HCT116 (cell line): Measurements from ENCODE around the gene PRSS2. TPM values are rescaled to one million over a fixed set of nuclear protein-coding genes. Genes with fewer than 3 reads are reported as not detected.

Source experiments
- ATAC-seq: fragments of 200-7000 bp; cut with Tn5 transposase; 2 replicates; pipeline ENCODE4 v1.9.1; 2020; ENCODE audit warnings: mild to moderate bottlenecking, moderate library complexity
- Bru-seq: library from RNA; stranded (reverse); fragments of 400-500 nt; gene quantifications from one replicate; lab custom pipeline; 2021; lab: Mats Ljungman, UMichigan
- BruChase-seq, 2 experiments: library from RNA; stranded (reverse); fragments of 400-500 nt; gene quantifications; one replicate each; lab custom pipeline; 2021; lab: Mats Ljungman, UMichigan
- BruUV-seq: library from RNA; stranded (reverse); fragments of 400-500 nt; replicated peaks from 2 replicates; lab custom pipeline; 2021; lab: Mats Ljungman, UMichigan
- CTCF ChIA-PET: fragments of 300-600 bp; sonication (Branson Sonifier 250); formaldehyde crosslinking; loops from one replicate; lab custom pipeline; 2021; ENCODE audit warnings: antibody characterized with exemption; lab: Charles Lee
- POLR2A ChIA-PET: fragments of 300-600, 350-600 bp; sonication (Branson Sonifier 250); formaldehyde crosslinking; loops from one replicate; lab custom pipeline; 2021; ENCODE audit warnings: antibody characterized with exemption; lab: Charles Lee
- RAD21 ChIA-PET, 2 experiments: fragments of 300-600 bp; sonication (Branson Sonifier 250); formaldehyde crosslinking; loops; one replicate each; lab custom pipeline; 2023; ENCODE audit warnings: low total read pairs in 2 of 2; ENCODE audit not compliant: uncharacterized antibody in 2 of 2, unreplicated experiment in 2 of 2, low non-redundant PET in 1 of 2; lab: Charles Lee
- DNase-seq: peaks from one replicate; pipeline ENCODE4 v3.0.0-alpha.2; 2010; ENCODE audit warnings: low read depth, low spot score
- H2AFZ ChIP-seq: fragments of 200-600 bp; shearing (Covaris generic), sonication (generic); 2 replicates; pipeline ENCODE4 v1.6.1; 2017; ENCODE audit warnings: low read depth, mixed run types, mixed read lengths, antibody characterized with exemption, low read length; ENCODE audit not compliant: poor library complexity, severe bottlenecking
- H3K27ac ChIP-seq: 2 replicates; pipeline ENCODE4 v1.5.1; 2012; ENCODE audit warnings: low read depth, low read length
- H3K27me3 ChIP-seq: fragments of 200-600 bp; sonication (generic); 2 replicates; pipeline ENCODE4 v1.6.1; 2016; ENCODE audit warnings: mixed run types, low read length, mixed read lengths; ENCODE audit not compliant: insufficient read depth
- H3K36me3 ChIP-seq, 2 experiments: fragments of 200-500 bp in 1 of 2; fragments of 200-600 bp in 1 of 2; sonication (Bioruptor generic) in 1 of 2; sonication (generic) in 1 of 2; 2 replicates each; pipeline versions ENCODE4 v1.5.1 to v1.6.1; 2014 to 2016; ENCODE audit warnings: low read length in 2 of 2, inconsistent platforms in 1 of 2, mixed read lengths in 1 of 2, mixed run types in 1 of 2; ENCODE audit not compliant: insufficient read depth in 2 of 2, control insufficient read depth in 1 of 2
- H3K4me1 ChIP-seq, 2 experiments: fragments of 200-600 bp in 1 of 2; sonication (generic) in 1 of 2; 2 replicates each; pipeline versions ENCODE4 v1.5.1 to v1.6.1; 2012 to 2017; ENCODE audit warnings: low read length in 2 of 2, inconsistent platforms in 1 of 2, mild to moderate bottlenecking in 1 of 2, mixed read lengths in 1 of 2, mixed run types in 1 of 2, moderate library complexity in 1 of 2; ENCODE audit not compliant: insufficient read depth in 2 of 2, control insufficient read depth in 1 of 2
- H3K4me2 ChIP-seq: fragments of 200-600 bp; sonication (generic); 2 replicates; pipeline ENCODE4 v1.6.1; 2017; ENCODE audit warnings: mixed run types, low read length, mixed read lengths
- H3K4me3 ChIP-seq, 2 experiments: fragments of 200-600 bp in 1 of 2; sonication (generic) in 1 of 2; replicated peaks in 1 of 2; 2 replicates each; pipeline ENCODE4 v1.5.1; 2011 to 2016; ENCODE audit warnings: low read length in 2 of 2, control low read depth in 1 of 2, low read depth in 1 of 2, mild to moderate bottlenecking in 1 of 2, mixed read lengths in 1 of 2, mixed run types in 1 of 2
- H3K79me2 ChIP-seq: fragments of 200-600 bp; sonication (generic); 2 replicates; pipeline ENCODE4 v1.6.1; 2017; ENCODE audit warnings: mild to moderate bottlenecking, mixed run types, low read length, moderate library complexity, mixed read lengths; ENCODE audit not compliant: insufficient read depth
- H3K9ac ChIP-seq: fragments of 200-600 bp; sonication (generic); 2 replicates; pipeline ENCODE4 v1.6.1; 2016; ENCODE audit warnings: low read length, mixed read lengths
- H3K9me2 ChIP-seq: fragments of 200-600 bp; sonication (generic), shearing (Covaris generic); 2 replicates; pipeline ENCODE4 v1.6.1; 2017; ENCODE audit warnings: mixed run types, mild to moderate bottlenecking, moderate library complexity; ENCODE audit not compliant: insufficient read depth
- H3K9me3 ChIP-seq, 2 experiments: fragments of 200-500 bp in 1 of 2; fragments of 200-600 bp in 1 of 2; sonication (Bioruptor generic) in 1 of 2; sonication (generic) in 1 of 2; 2 replicates each; pipeline ENCODE4 v1.6.1; 2014 to 2017; ENCODE audit warnings: low read length in 2 of 2, mixed read lengths in 2 of 2, inconsistent platforms in 1 of 2, low read depth in 1 of 2, mild to moderate bottlenecking in 1 of 2, mixed run types in 1 of 2, moderate library complexity in 1 of 2; ENCODE audit not compliant: control insufficient read depth in 1 of 2, insufficient read depth in 1 of 2
- H4K20me1 ChIP-seq: fragments of 200-600 bp; sonication (generic), shearing (Covaris generic); 2 replicates; pipeline ENCODE4 v1.6.1; 2017; ENCODE audit warnings: mixed run types, mild to moderate bottlenecking, moderate library complexity; ENCODE audit not compliant: insufficient read depth
- ATF3 ChIP-seq: IDR thresholded peaks from 2 replicates; pipeline ENCODE4 v1.6.1; 2012
- CBX3 ChIP-seq: IDR thresholded peaks from 2 replicates; pipeline ENCODE4 v1.6.1; 2012; ENCODE audit warnings: low read depth
- CTCF ChIP-seq, 3 experiments: fragments of 200-600 bp in 1 of 3; sonication (generic) in 1 of 3; IDR thresholded peaks in 2 of 3; conservative IDR thresholded peaks in 1 of 3; 2 replicates each; pipeline ENCODE4 v1.5.1; 2012 to 2017; ENCODE audit warnings: low read depth in 2 of 3, low read length in 2 of 3, antibody characterized with exemption in 1 of 3, borderline replicate concordance in 1 of 3, control low read depth in 1 of 3, mild to moderate bottlenecking in 1 of 3, mixed read lengths in 1 of 3, mixed run types in 1 of 3, moderate library complexity in 1 of 3; ENCODE audit not compliant: insufficient read depth in 1 of 3
- EZH2phosphoT487 ChIP-seq: fragments of 200-600 bp; IDR thresholded peaks from 2 replicates; pipeline ENCODE4 v1.6.1; 2018; ENCODE audit warnings: antibody characterized with exemption, borderline replicate concordance
- POLR2A ChIP-seq: IDR thresholded peaks from 2 replicates; pipeline ENCODE4 v1.7.0; 2011; ENCODE audit warnings: borderline replicate concordance; ENCODE audit not compliant: insufficient read depth, insufficient read length; ENCODE audit errors: extremely low read depth
- POLR2AphosphoS5 ChIP-seq: IDR thresholded peaks from 2 replicates; pipeline ENCODE4 v1.6.1; 2011; ENCODE audit warnings: mild to moderate bottlenecking, low read depth, low read length, moderate library complexity
- SIN3A ChIP-seq: IDR thresholded peaks from 2 replicates; pipeline ENCODE4 v1.6.1; 2012; ENCODE audit warnings: low read depth
- TCF7L2 ChIP-seq: IDR thresholded peaks from 2 replicates; pipeline ENCODE4 v1.7.0; 2011; ENCODE audit warnings: borderline replicate concordance, inconsistent platforms; ENCODE audit not compliant: insufficient read depth, insufficient read length; ENCODE audit errors: extremely low read depth
- ZFX ChIP-seq: fragments of 450-650 bp; IDR thresholded peaks from 2 replicates; pipeline ENCODE4 v1.6.1; 2017
- intact Hi-C: fragments of 100-400 bp; cut with micrococcal nuclease; formaldehyde crosslinking; loops from 2 replicates; pipeline ENCODE4 v1.10.0; 2022
- long read RNA-seq: library from polyadenylated mRNA; unstranded; transcript quantifications from one replicate; pipeline ENCODE4 v2.0.0, GENCODE V29; 2021; ENCODE audit not compliant: unreplicated experiment
- polyA plus RNA-seq: library from polyadenylated mRNA; unstranded; fragments of >200 nt; gene quantifications from 2 replicates; pipeline ENCODE4 v1.2.1, GENCODE V29; 2012; ENCODE audit warnings: missing spikeins
- total RNA-seq: library from RNA; stranded (reverse); gene quantifications from one replicate; pipeline ENCODE4 v1.2.1, GENCODE V29; 2021; ENCODE audit not compliant: unreplicated experiment

PRSS2 gene
- total RNA-seq (36.8 TPM), Bru-seq, nascent RNA (not detected), BruChase-seq, experiment 1, labeled RNA remaining after a 6-hour chase (not detected), BruChase-seq, experiment 2, labeled RNA remaining after a 2-hour chase (not detected)
- polyA plus RNA-seq, result not detected in 2 replicates
- long read RNA-seq, result 0 reads

- ChIA-PET CTCF (interaction anchor here (1.8 kb wide), 1 partner anchor 12 kb away, joined by 7 read pairs; no protein-coding TSS in a partner anchor), POLR2A (no interaction called here), RAD21 (no interaction called here)
- Histone ChIP-seq H3K4me2 (no peak within 1 kb of the TSS), H3K36me3 (no peaks in the 10 kb centered on the region), H3K79me2 (no peaks in the 10 kb centered on the region), H3K27ac (no peak within 1 kb of the TSS), H4K20me1 (no peaks in the 10 kb centered on the region), H3K9me2 (no peaks in the 10 kb centered on the region), H3K27me3 (peaks cover 34% of the 10 kb centered on the region), H2AFZ (no peak within 1 kb of the TSS), H3K4me3 (no peak within 1 kb of the TSS), H3K9me3 (no peaks in the 10 kb centered on the region)
- ATAC-seq (no peak), DNase-seq (no peak)
- BruUV-seq, result no TSS peak
- TF ChIP-seq TCF7L2, result no peak
- no peak for TF ChIP-seq ATF3
- TF ChIP-seq ZFX, result no peak
- TF ChIP-seq POLR2A, result no peak
- no peak for TF ChIP-seq SIN3A
- TF ChIP-seq CTCF (IDR thresholded peaks at IDR 0.05 in 2 of 3, conservative IDR thresholded peaks at IDR 0.05 in 1 of 3; ENCODE audit: borderline replicate concordance in 1 of 3, insufficient read depth in 1 of 3, low read depth in 2 of 3, low read length in 2 of 3), result no peak
- no peak for TF ChIP-seq EZH2phosphoT487
- TF ChIP-seq CBX3, result no peak
- no peak for TF ChIP-seq POLR2AphosphoS5
- TF ChIP-seq, all 23 proteins: peak for 0
- no peaks in the 10 kb centered on the region for H3K4me1 ChIP-seq
- intact Hi-C loops, result no loop called here
- no peak within 1 kb of the TSS for H3K9ac ChIP-seq
These were observed at the start of gene PRSS2 for GRCh38 chr7:142770661-142771352. PRSS2 (plus strand) TSS chr7:142770970; CDS start chr7:142770983, 13 bp downstream.
